Transverse colon (tissue), 4 donors: Measurements from ENCODE around the gene ZNF385D.

ENCODE experiments used
- CTCF ChIP-seq, 5 experiments: fragments of 200-600 bp in 3 of 5; fragments of 450-650 bp in 2 of 5; sonication (generic) in 3 of 5; IDR thresholded peaks; 1 replicate in 2 of 5; 2 replicates in 3 of 5; pipeline ENCODE4 v1.5.1; 2016 to 2017; ENCODE audit warnings: antibody characterized with exemption in 5 of 5, inconsistent platforms in 3 of 5, mild to moderate bottlenecking in 2 of 5, moderate library complexity in 1 of 5
- POLR2AphosphoS5 ChIP-seq, 3 donors: sonication (generic); formaldehyde crosslinking; IDR thresholded peaks; one replicate each; pipeline ENCODE4 v1.6.1; 2016; ENCODE audit warnings: antibody characterized with exemption in 3 of 3

GRCh38 chr3:21421096-21421495, 329.9 kb downstream of the ZNF385D start:
- TF ChIP-seq POLR2AphosphoS5 (IDR thresholded peaks at IDR 0.05) = no peak
- no peak for TF ChIP-seq CTCF (IDR thresholded peaks at IDR 0.05)
